HepG2 (cell line): ENCODE data around the gene LRBA. TPM values are rescaled to one million over a fixed set of nuclear protein-coding genes. Genes with fewer than 3 reads are reported as not detected.

Source experiments
- ATAC-seq: fragments of 200-7000 bp; cut with Tn5 transposase; 3 replicates; pipeline ENCODE4 v1.9.1; 2020; ENCODE audit warnings: mild to moderate bottlenecking, moderate library complexity
- BruUV-seq: library from RNA; stranded (reverse); fragments of 400-500 nt; replicated peaks from 2 replicates; lab custom pipeline; 2021; lab: Mats Ljungman, UMichigan
- CTCF ChIA-PET: fragments of 300-600 bp; formaldehyde crosslinking; extraction: SDS; loops from one replicate; lab custom pipeline; 2021; ENCODE audit warnings: low total read pairs, inconsistent platforms, low intra/inter-chr PET ratio; lab: Yijun Ruan, JAX
- POLR2A ChIA-PET: fragments of 350-600 bp; sonication (Branson Sonifier 250); formaldehyde crosslinking; loops from one replicate; lab custom pipeline; 2020; ENCODE audit warnings: antibody characterized with exemption, inconsistent platforms; lab: Yijun Ruan, JAX
- DNase-seq: peaks from one replicate; pipeline ENCODE4 v3.0.0-alpha.2; 2015; ENCODE audit warnings: low spot score
- FAIRE-seq: peaks from 3 replicates; lab custom pipeline; 2011; peaks lifted over from hg19 to GRCh38; lab: Jason Lieb, UNC
- H2AFZ ChIP-seq: one replicate; pipeline ENCODE4 v1.6.1; 2011; ENCODE audit warnings: low read length, inconsistent platforms
- H3K27ac ChIP-seq: fragments of 300-600 bp; 3 replicates; pipeline ENCODE4 v1.8.0; 2011; ENCODE audit warnings: mixed run types, mild to moderate bottlenecking, mixed read lengths, low read length, inconsistent platforms; ENCODE audit not compliant: insufficient read depth; ENCODE audit errors: extremely low read length
- H3K27me3 ChIP-seq, 2 experiments: fragments of 200-600 bp in 1 of 2; 2 replicates in 1 of 2; 3 replicates in 1 of 2; pipeline versions ENCODE4 v1.6.0 to v1.8.0; 2011; ENCODE audit warnings: low read length in 2 of 2, mild to moderate bottlenecking in 2 of 2, moderate library complexity in 2 of 2, inconsistent platforms in 1 of 2; ENCODE audit not compliant: insufficient read depth in 2 of 2, control insufficient read depth in 1 of 2
- H3K36me3 ChIP-seq, 2 experiments: fragments of 200-600 bp in 1 of 2; replicated peaks in 1 of 2; 2 replicates in 1 of 2; 3 replicates in 1 of 2; pipeline versions ENCODE4 v1.5.1 to v1.8.0; 2011; ENCODE audit warnings: low read length in 2 of 2, inconsistent platforms in 1 of 2; ENCODE audit not compliant: insufficient read depth in 2 of 2, control insufficient read depth in 1 of 2
- H3K4me1 ChIP-seq: 2 replicates; pipeline ENCODE4 v1.5.1; 2012; ENCODE audit warnings: low read length, inconsistent platforms; ENCODE audit not compliant: insufficient read depth
- H3K4me2 ChIP-seq: 2 replicates; pipeline ENCODE4 v1.6.0; 2011; ENCODE audit warnings: low read depth, low read length, inconsistent platforms
- H3K4me3 ChIP-seq, 3 experiments: fragments of 200-600 bp in 1 of 3; sonication (generic), shearing (Covaris generic) in 1 of 3; replicated peaks in 1 of 3; 2 replicates each; pipeline ENCODE4 v1.5.1; 2011 to 2016; ENCODE audit warnings: low read length in 3 of 3, inconsistent platforms in 2 of 3, low read depth in 2 of 3, mild to moderate bottlenecking in 2 of 3, control low read depth in 1 of 3, mixed read lengths in 1 of 3; ENCODE audit not compliant: insufficient read depth in 1 of 3
- H3K79me2 ChIP-seq: one replicate; pipeline ENCODE4 v1.6.1; 2011; ENCODE audit warnings: low read length, inconsistent platforms; ENCODE audit not compliant: insufficient read depth
- H3K9ac ChIP-seq: 2 replicates; pipeline ENCODE4 v1.6.0; 2011; ENCODE audit warnings: mild to moderate bottlenecking, low read depth, low read length, inconsistent platforms; ENCODE audit not compliant: insufficient read depth
- H3K9me3 ChIP-seq: 2 replicates; pipeline ENCODE4 v1.5.1; 2012; ENCODE audit warnings: mild to moderate bottlenecking, low read length
- H4K20me1 ChIP-seq: 2 replicates; pipeline ENCODE4 v1.6.0; 2011; ENCODE audit warnings: inconsistent platforms, mild to moderate bottlenecking, low read length, moderate library complexity; ENCODE audit not compliant: insufficient read depth
- ARHGAP35 ChIP-seq: sonication (generic); formaldehyde crosslinking; IDR thresholded peaks from 2 replicates; pipeline ENCODE4 v1.9.0; 2022; ENCODE audit warnings: mild to moderate bottlenecking, inconsistent platforms, moderate library complexity, missing genetic modification reagents, borderline replicate concordance
- EZH2 ChIP-seq: conservative IDR thresholded peaks from 2 replicates; pipeline ENCODE4 v1.6.1; 2012; ENCODE audit warnings: mild to moderate bottlenecking, low read depth, low read length, moderate library complexity
- HMGA1 ChIP-seq: sonication (generic); formaldehyde crosslinking; conservative IDR thresholded peaks from 2 replicates; pipeline ENCODE4 v1.4.0; 2020; ENCODE audit warnings: missing genetic modification reagents
- HNF4A ChIP-seq: sonication (generic); formaldehyde crosslinking; IDR thresholded peaks from 2 replicates; pipeline ENCODE4 v1.4.0; 2020; ENCODE audit warnings: missing genetic modification reagents
- HNF4G ChIP-seq, 2 experiments: sonication (generic) in 1 of 2; formaldehyde crosslinking in 1 of 2; IDR thresholded peaks; 2 replicates each; pipeline versions ENCODE4 v1.4.0 to v1.6.1; 2011 to 2020; ENCODE audit warnings: borderline replicate concordance in 2 of 2, low read depth in 2 of 2, mild to moderate bottlenecking in 2 of 2, low read length in 1 of 2, missing genetic modification reagents in 1 of 2, moderate library complexity in 1 of 2
- STAT5B ChIP-seq: sonication (generic); formaldehyde crosslinking; IDR thresholded peaks from 2 replicates; pipeline ENCODE4 v1.4.0; 2020; ENCODE audit warnings: missing genetic modification reagents
- TIGD3 ChIP-seq: sonication (generic); formaldehyde crosslinking; IDR thresholded peaks from 2 replicates; pipeline ENCODE4 v1.5.1; 2020; ENCODE audit warnings: mild to moderate bottlenecking, missing genetic modification reagents, borderline replicate concordance
- ZNF362 ChIP-seq: sonication (generic); formaldehyde crosslinking; IDR thresholded peaks from 2 replicates; pipeline ENCODE4 v1.4.0; 2020; ENCODE audit warnings: missing genetic modification reagents, mild to moderate bottlenecking, borderline replicate concordance
- ZNF558 ChIP-seq: sonication (generic); formaldehyde crosslinking; IDR thresholded peaks from 2 replicates; pipeline ENCODE4 v1.9.0; 2022; ENCODE audit warnings: mild to moderate bottlenecking, missing genetic modification reagents, borderline replicate concordance
- WGBS: methylation state at CpG from one replicate; pipeline ENCODE4 v1.1.6; 2017; ENCODE audit warnings: low lambda C conversion rate; 5-methylcytosine and 5-hydroxymethylcytosine counted together
- in situ Hi-C: cut with HindIII; loops from 2 replicates; pipeline ENCODE4 v1.10.0; 2017; ENCODE audit warnings: low pct_unique_long_range_greater_than_20kb; ENCODE audit not compliant: extremely low pct_ligation_motif_present
- intact Hi-C: fragments of 100-400 bp; cut with micrococcal nuclease; formaldehyde crosslinking; loops from one replicate; pipeline ENCODE4 v1.10.0; 2022; ENCODE audit not compliant: unreplicated experiment
- polyA plus RNA-seq, 8 experiments: library from polyadenylated mRNA; depleted of rRNA in 3 of 8; stranded (reverse) in 7 of 8; unstranded in 1 of 8; fragments of >200 nt; fragmentation: Illumina TruSeq in 4 of 8; extraction: Trizol in 4 of 8; gene quantifications; 2 replicates each; pipeline versions ENCODE4 v1.2.1 to v1.2.3, GENCODE V29; 2011 to 2016; ENCODE audit warnings: low read depth in 4 of 8, missing spikeins in 1 of 8, mixed read lengths in 1 of 8; ENCODE audit not compliant: insufficient read depth in 1 of 8
- total RNA-seq, 5 experiments: library from RNA; depleted of rRNA; stranded (reverse); fragments of >200 nt; fragmentation: Illumina TruSeq; extraction: Trizol; gene quantifications; 2 replicates each; pipeline ENCODE4 v1.2.3, GENCODE V29; 2016; ENCODE audit warnings: low read depth in 1 of 5

LRBA gene
- total and polyA plus RNA-seq, 2 of the 13 experiments (the other 11 are each of a cell fraction or from before 2014, with no cell fraction given): 21.0 to 37.2 TPM

GRCh38 chr4:151025759-151026158 lies 10.7 kb upstream of the LRBA start:
- WGBS: 37% methylated on average over 3 of the region's 3 CpGs
- peak; percentile 54 for ATAC-seq
- intact Hi-C loops (no loop called here), in situ Hi-C loops (no loop called here)
- no peak overlapping the region for H2AFZ ChIP-seq
- no peaks in the 10 kb centered on the region for H3K9me3 ChIP-seq
- no peaks in the 10 kb centered on the region for H3K79me2 ChIP-seq
- no peak overlapping the region for H3K4me3 ChIP-seq
- H3K4me2 ChIP-seq: no peak overlapping the region
- no peak overlapping the region for H3K27ac ChIP-seq
- H3K9ac ChIP-seq: no peak overlapping the region
- H4K20me1 ChIP-seq: no peaks in the 10 kb centered on the region
- TF ChIP-seq EZH2: no peak
- TF ChIP-seq ZNF558 (CRISPR knock-in tag): no peak
- TF ChIP-seq TIGD3 (CRISPR knock-in tag): no peak
- TF ChIP-seq STAT5B: no peak
- peak; percentile 12; the same call in 1 of the 2 replicates for TF ChIP-seq HNF4G (IDR thresholded peaks at IDR 0.05; ENCODE audit: borderline replicate concordance, low read depth, low read length)
- no peak for TF ChIP-seq HNF4G (CRISPR knock-in tag; IDR thresholded peaks at IDR 0.05; ENCODE audit: borderline replicate concordance, low read depth)
- TF ChIP-seq HMGA1 (CRISPR knock-in tag): no peak
- peak; percentile 18; the same call in 1 of the 2 replicates for TF ChIP-seq HNF4A (CRISPR knock-in tag)
- no peak for TF ChIP-seq ARHGAP35 (CRISPR knock-in tag)
- TF ChIP-seq ZNF362 (CRISPR knock-in tag): peak; percentile 29; the same call in 1 of the 2 replicates
- TF ChIP-seq, all 625 proteins: peak for 3
- Histone ChIP-seq H3K27me3 (no peaks in the 10 kb centered on the region), H3K4me1 (peaks cover 10% of the 10 kb centered on the region; the same call in 1 of the 2 replicates), H3K36me3 (no peaks in the 10 kb centered on the region)
- FAIRE-seq (no peak), DNase-seq (no peak)
- no TSS peak for BruUV-seq
- ChIA-PET POLR2A (no interaction called here), CTCF (no interaction called here)
